Activated CD4-positive, alpha-beta T cell treated with anti-CD3 and anti-CD28 coated beads, Interleukin-2, amount 10 ng/mL, durations not matched to agents 24 days and 14 days (primary cell): Measurements from ENCODE around the gene ANKEF1. TPM values are rescaled to one million over a fixed set of nuclear protein-coding genes. Genes with fewer than 3 reads are reported as not detected.

Experiments used
- DNase-seq: peaks from one replicate; pipeline ENCODE4 v3.0.0; 2022
- H3K27ac Mint-ChIP-seq: one replicate; pipeline ENCODE4 v1.8.0; 2022; ENCODE audit warnings: mild to moderate bottlenecking, mixed read lengths
- H3K27me3 Mint-ChIP-seq: one replicate; pipeline ENCODE4 v1.8.0; 2022; ENCODE audit warnings: mixed read lengths
- H3K36me3 Mint-ChIP-seq: one replicate; pipeline ENCODE4 v1.8.0; 2022; ENCODE audit warnings: low read depth, mild to moderate bottlenecking, mixed read lengths
- H3K4me1 Mint-ChIP-seq: one replicate; pipeline ENCODE4 v1.8.0; 2021; ENCODE audit warnings: mixed read lengths
- H3K4me3 Mint-ChIP-seq: one replicate; pipeline ENCODE4 v1.8.0; 2022; ENCODE audit warnings: mild to moderate bottlenecking, moderate library complexity, mixed read lengths
- H3K9me3 Mint-ChIP-seq: one replicate; pipeline ENCODE4 v1.8.0; 2021; ENCODE audit warnings: mixed read lengths
- intact Hi-C: fragments of 100-400 bp; cut with micrococcal nuclease; formaldehyde crosslinking; loops from one replicate; pipeline ENCODE4 v1.15.1; 2023
- total RNA-seq: library from RNA; stranded (reverse); gene quantifications from 2 replicates; pipeline ENCODE4 v1.2.3, GENCODE V29; 2022

The ANKEF1 gene
- total RNA-seq, 1 donor from 2014 or later = 0.58 TPM

GRCh38 chr20:10051185-10051584 is 16.4 kb downstream of the ANKEF1 start:
- no peaks in the 10 kb centered on the region for H3K4me1 Mint-ChIP-seq
- H3K4me3 Mint-ChIP-seq = no peak overlapping the region
- intact Hi-C loops = no loop called here
- H3K36me3 Mint-ChIP-seq = no peaks in the 10 kb centered on the region
- DNase-seq = no peak
- no peaks in the 10 kb centered on the region for H3K27me3 Mint-ChIP-seq
- no peak overlapping the region for H3K27ac Mint-ChIP-seq
- no peaks in the 10 kb centered on the region for H3K9me3 Mint-ChIP-seq

DNA sequence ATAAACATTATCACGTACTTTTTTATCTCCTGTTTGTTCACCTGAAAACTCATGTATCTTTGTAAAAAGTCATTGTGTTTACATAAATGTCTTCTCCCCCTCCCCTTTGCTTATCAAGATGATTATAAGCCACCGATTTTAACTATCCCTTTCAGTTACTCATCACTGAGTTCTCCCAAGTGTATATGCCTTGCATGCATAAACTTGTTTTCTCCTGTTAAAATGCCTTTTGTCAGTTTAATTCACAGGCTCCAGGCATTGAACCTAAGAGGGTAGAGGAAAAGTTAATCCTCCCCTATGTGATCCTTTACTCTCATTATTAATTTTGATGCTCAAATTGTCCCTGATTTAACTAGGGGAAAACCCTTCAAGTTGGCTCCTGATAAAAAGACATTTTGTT is 24.2 kb downstream of the ANKEF1 start:
- no peak for DNase-seq
- no peak overlapping the region for H3K27ac Mint-ChIP-seq
- intact Hi-C loops = no loop called here
- H3K9me3 Mint-ChIP-seq = no peaks in the 10 kb centered on the region
- H3K36me3 Mint-ChIP-seq = no peaks in the 10 kb centered on the region
- peaks cover 2% of the 10 kb centered on the region for H3K27me3 Mint-ChIP-seq
- no peak overlapping the region for H3K4me3 Mint-ChIP-seq
- no peaks in the 10 kb centered on the region for H3K4me1 Mint-ChIP-seq

DNA sequence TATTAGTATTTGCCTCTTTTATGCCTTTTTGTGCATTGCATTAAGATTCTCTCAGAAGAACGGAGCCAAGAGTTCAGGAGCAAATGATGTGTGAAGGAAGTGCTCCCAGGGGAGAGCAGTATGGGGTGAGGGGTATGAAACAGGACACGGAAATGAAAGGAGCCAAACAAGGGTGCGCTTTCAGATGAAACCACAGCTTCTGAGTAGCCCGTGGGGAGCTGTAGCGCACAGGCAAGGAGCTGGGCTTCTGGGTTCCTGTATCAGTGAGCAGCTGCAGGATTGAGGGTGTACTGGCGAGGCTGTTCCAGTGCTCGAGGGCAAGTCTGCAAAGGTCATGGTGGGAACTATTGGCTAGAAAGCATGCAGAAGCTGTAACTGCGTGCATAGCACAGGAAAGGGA is 25.4 kb downstream of the ANKEF1 start:
- intact Hi-C loops = no loop called here
- Mint-ChIP-seq H3K36me3 (no peaks in the 10 kb centered on the region), H3K27ac (no peak overlapping the region), H3K9me3 (no peaks in the 10 kb centered on the region), H3K4me1 (no peaks in the 10 kb centered on the region), H3K4me3 (no peak overlapping the region), H3K27me3 (peaks cover 2% of the 10 kb centered on the region)
- DNase-seq = no peak

- peaks cover 4% of the 10 kb centered on the region for H3K27me3 Mint-ChIP-seq
- DNase-seq = no peak
- no peak overlapping the region for H3K27ac Mint-ChIP-seq
- H3K4me1 Mint-ChIP-seq = no peaks in the 10 kb centered on the region
- H3K9me3 Mint-ChIP-seq = peaks cover 3% of the 10 kb centered on the region
- H3K36me3 Mint-ChIP-seq = no peaks in the 10 kb centered on the region
- no peak overlapping the region for H3K4me3 Mint-ChIP-seq
- intact Hi-C loops = no loop called here
These were observed 26.9 kb downstream of the ANKEF1 start for GRCh38 chr20:10061641-10062040.

- H3K9me3 Mint-ChIP-seq = peaks cover 3% of the 10 kb centered on the region
- H3K27me3 Mint-ChIP-seq = peaks cover 4% of the 10 kb centered on the region
- no peak overlapping the region for H3K4me3 Mint-ChIP-seq
- no peak overlapping the region for H3K27ac Mint-ChIP-seq
- no peak for DNase-seq
- H3K4me1 Mint-ChIP-seq = no peaks in the 10 kb centered on the region
- H3K36me3 Mint-ChIP-seq = no peaks in the 10 kb centered on the region
- intact Hi-C loops = no loop called here
These were observed 28.7 kb downstream of the ANKEF1 start for GRCh38 chr20:10063482-10063881.

DNA sequence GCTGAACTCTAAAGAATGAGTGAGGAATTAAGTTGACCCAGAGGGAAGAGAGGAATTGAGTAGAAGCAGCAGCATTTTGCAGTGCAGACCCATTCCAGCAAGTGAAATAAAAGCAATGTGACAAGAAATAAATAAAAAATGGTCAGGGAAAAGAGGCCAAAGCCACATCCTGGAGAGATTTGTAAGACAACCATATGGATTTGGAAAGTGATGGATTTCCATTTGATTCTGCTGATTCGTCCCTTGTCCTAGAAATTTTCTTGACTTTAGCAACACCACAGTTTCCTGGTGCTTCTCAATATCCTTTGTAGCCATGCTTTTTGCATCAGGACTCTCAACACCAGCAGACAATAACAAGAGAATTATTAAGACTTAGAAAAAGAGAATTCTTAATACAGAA is 29.8 kb downstream of the ANKEF1 start:
- DNase-seq = no peak
- intact Hi-C loops = no loop called here
- no peaks in the 10 kb centered on the region for H3K36me3 Mint-ChIP-seq
- H3K4me1 Mint-ChIP-seq = no peaks in the 10 kb centered on the region
- H3K4me3 Mint-ChIP-seq = no peak overlapping the region
- H3K9me3 Mint-ChIP-seq = peaks cover 7% of the 10 kb centered on the region
- peaks cover 4% of the 10 kb centered on the region for H3K27me3 Mint-ChIP-seq
- no peak overlapping the region for H3K27ac Mint-ChIP-seq

DNA sequence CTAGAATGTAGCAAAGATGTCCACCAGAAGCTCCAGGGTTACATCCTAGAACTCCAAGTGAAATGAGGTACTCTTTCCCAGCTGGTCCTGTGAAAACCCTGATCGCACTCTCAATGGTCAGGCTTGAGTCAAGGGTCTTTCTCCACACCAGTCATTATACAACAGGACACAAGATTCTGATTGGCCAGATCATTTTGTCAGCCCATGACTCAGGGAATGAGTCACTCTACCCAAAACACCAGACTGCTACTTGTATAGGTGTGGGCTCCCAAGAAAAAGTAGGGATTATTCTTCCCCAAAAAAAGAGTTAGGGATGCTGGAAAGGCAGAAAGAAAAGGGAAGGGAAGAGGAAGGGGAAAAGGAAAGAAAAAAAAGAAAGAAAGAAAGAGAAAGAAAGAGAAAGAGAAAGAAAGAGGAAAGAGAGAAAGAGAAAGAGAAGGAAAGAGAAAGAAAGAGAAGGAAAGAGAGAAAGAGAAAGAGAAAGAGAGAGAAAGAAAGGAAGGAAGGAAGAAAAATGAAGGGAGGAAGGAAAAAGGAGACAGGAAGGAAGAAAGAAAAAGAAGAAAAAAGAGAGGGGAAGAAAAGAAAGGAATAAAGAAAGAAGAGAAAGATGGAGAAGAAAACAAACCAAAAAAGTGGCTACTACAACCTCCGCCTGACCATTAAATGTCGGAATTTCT is 30.5 kb downstream of the ANKEF1 start:
- H3K4me1 Mint-ChIP-seq = no peaks in the 10 kb centered on the region
- no peak overlapping the region for H3K4me3 Mint-ChIP-seq
- peaks cover 7% of the 10 kb centered on the region for H3K9me3 Mint-ChIP-seq
- no peak overlapping the region for H3K27ac Mint-ChIP-seq
- intact Hi-C loops = no loop called here
- H3K36me3 Mint-ChIP-seq = no peaks in the 10 kb centered on the region
- no peak for DNase-seq
- peaks cover 4% of the 10 kb centered on the region for H3K27me3 Mint-ChIP-seq

GRCh38 chr20:10067321-10067720 is 32.5 kb downstream of the ANKEF1 start:
- peaks cover 7% of the 10 kb centered on the region for H3K9me3 Mint-ChIP-seq
- no peaks in the 10 kb centered on the region for H3K36me3 Mint-ChIP-seq
- no peaks in the 10 kb centered on the region for H3K4me1 Mint-ChIP-seq
- no peak for DNase-seq
- intact Hi-C loops = no loop called here
- H3K27ac Mint-ChIP-seq = no peak overlapping the region
- H3K27me3 Mint-ChIP-seq = peaks cover 2% of the 10 kb centered on the region
- H3K4me3 Mint-ChIP-seq = no peak overlapping the region

GRCh38 chr20:10074513-10074912 is 39.7 kb downstream of the ANKEF1 start:
- intact Hi-C loops = no loop called here
- H3K4me3 Mint-ChIP-seq = no peak overlapping the region
- H3K9me3 Mint-ChIP-seq = no peaks in the 10 kb centered on the region

GRCh38 chr20:10075606-10076005 is 40.8 kb downstream of the ANKEF1 start:
- H3K9me3 Mint-ChIP-seq = no peaks in the 10 kb centered on the region
- intact Hi-C loops = no loop called here

More at GRCh38 chr20:10074513-10074912, 39.7 kb downstream of the ANKEF1 start:
- H3K27me3 Mint-ChIP-seq = peaks cover 1% of the 10 kb centered on the region
- DNase-seq = no peak
- H3K36me3 Mint-ChIP-seq = no peaks in the 10 kb centered on the region
- no peak overlapping the region for H3K27ac Mint-ChIP-seq
- H3K4me1 Mint-ChIP-seq = no peaks in the 10 kb centered on the region

DNA sequence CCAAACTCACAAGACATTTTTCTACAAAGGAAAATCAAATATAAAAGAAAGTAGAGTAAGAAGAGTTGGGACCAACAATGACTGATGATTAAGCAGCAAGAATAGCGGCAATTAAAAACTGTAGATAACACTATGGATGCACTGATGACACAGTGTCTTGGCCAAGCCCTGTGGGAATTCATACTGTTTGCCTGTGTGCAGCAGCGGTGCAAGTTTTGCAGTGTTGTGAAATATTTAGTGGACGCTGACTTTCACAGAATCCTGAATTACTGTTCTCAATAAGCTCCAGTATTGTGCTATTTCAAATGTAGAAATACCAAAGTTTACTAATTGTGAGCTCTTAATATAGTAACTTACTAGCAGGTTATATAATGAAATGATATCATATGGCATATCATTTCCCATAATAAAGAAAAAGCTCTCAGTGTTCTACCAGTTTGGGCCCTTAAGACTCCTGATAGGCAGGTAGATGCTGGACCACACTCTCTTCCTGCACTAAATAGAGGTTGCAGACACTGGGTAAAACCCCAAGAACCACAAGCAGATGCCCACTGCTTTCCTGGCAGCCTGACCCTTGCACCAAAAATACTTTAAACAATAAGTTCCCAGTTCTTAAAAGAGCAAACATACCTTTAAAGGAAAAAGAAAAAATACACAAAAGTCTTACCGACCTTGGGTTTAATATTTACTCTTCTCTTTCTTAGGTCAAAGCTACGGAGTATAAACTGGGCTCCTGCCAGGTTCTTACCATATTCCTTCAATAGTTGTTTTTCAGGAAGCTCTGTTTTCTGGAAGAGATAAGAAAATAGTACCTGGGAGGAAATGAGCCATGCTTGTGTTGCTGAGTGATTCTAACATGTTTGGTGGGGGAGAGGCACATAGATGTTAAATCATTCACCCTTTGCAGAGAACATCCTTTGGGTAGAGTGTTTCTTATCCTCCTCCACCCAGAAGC is 41.6 kb downstream of the ANKEF1 start:
- H3K4me3 Mint-ChIP-seq = no peak overlapping the region
- H3K36me3 Mint-ChIP-seq = no peaks in the 10 kb centered on the region
- H3K9me3 Mint-ChIP-seq = no peaks in the 10 kb centered on the region
- peaks cover 1% of the 10 kb centered on the region for H3K27me3 Mint-ChIP-seq
- intact Hi-C loops = no loop called here
- no peaks in the 10 kb centered on the region for H3K4me1 Mint-ChIP-seq
- no peak overlapping the region for H3K27ac Mint-ChIP-seq
- DNase-seq = no peak

More at GRCh38 chr20:10075606-10076005, 40.8 kb downstream of the ANKEF1 start:
- Mint-ChIP-seq H3K4me3 (no peak overlapping the region), H3K36me3 (no peaks in the 10 kb centered on the region), H3K27me3 (peaks cover 1% of the 10 kb centered on the region), H3K4me1 (no peaks in the 10 kb centered on the region), H3K27ac (no peak overlapping the region)
- no peak for DNase-seq

DNA sequence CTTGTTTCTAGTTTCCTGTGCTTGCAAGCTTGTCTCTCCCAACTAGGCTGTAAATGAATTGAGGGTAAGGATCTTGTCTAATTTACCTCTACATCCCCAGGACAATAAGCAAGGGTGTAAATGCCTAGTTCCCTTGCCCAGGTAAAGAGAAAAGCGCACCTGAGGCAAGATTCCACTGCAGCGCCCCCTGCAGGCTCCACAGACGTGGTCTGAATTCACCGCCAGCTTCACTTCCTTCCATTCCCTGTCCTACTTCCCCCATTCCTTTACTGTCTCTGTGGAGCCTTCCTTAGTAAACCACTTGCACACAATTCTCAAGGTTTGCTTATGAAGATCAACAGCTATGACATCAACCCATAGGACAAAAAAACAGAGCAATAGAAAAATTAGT is 42.3 kb downstream of the ANKEF1 start:
- intact Hi-C loops = no loop called here
- Mint-ChIP-seq H3K27ac (no peak overlapping the region), H3K36me3 (no peaks in the 10 kb centered on the region), H3K27me3 (peaks cover 1% of the 10 kb centered on the region), H3K4me3 (no peak overlapping the region), H3K9me3 (no peaks in the 10 kb centered on the region), H3K4me1 (no peaks in the 10 kb centered on the region)
- no peak for DNase-seq

DNA sequence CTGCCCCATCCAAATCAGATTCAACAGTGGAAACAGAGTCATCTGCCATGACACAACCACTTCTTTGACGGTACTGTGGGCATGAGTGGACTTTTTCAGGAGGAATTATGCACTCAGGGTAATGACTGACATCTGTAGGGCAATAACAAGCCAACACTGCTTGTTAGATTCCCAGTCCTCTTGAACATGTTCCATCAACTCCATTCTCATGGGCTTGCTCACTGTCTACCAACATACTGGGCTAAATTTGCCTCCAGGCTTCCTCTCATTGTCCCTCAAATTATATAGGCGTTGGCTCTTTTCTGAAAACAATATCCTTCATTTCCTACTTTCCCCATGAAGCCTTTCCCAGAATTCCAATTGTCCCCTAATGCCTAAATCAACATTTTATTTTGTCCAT is 43.1 kb downstream of the ANKEF1 start:
- Mint-ChIP-seq H3K4me3 (no peak overlapping the region), H3K27ac (no peak overlapping the region), H3K36me3 (no peaks in the 10 kb centered on the region), H3K27me3 (peaks cover 1% of the 10 kb centered on the region), H3K4me1 (no peaks in the 10 kb centered on the region), H3K9me3 (no peaks in the 10 kb centered on the region)
- intact Hi-C loops = no loop called here
- DNase-seq = no peak

GRCh38 chr20:10078403-10078802 is 43.6 kb downstream of the ANKEF1 start:
- no peak for DNase-seq
- intact Hi-C loops = no loop called here
- Mint-ChIP-seq H3K4me1 (no peaks in the 10 kb centered on the region), H3K4me3 (no peak overlapping the region), H3K9me3 (no peaks in the 10 kb centered on the region), H3K36me3 (no peaks in the 10 kb centered on the region), H3K27ac (no peak overlapping the region), H3K27me3 (peaks cover 1% of the 10 kb centered on the region)
